Gastroesophageal sphincter (tissue), 3 donors: Measurements from ENCODE around the gene MPO.

Experiments
- CTCF ChIP-seq, 4 experiments: fragments of 200-600 bp in 2 of 4; fragments of 450-650 bp in 2 of 4; sonication (generic) in 1 of 4; IDR thresholded peaks; one replicate each; pipeline ENCODE4 v1.5.1; 2017 to 2019; ENCODE audit warnings: antibody characterized with exemption in 4 of 4, mild to moderate bottlenecking in 2 of 4, moderate library complexity in 2 of 4
- EP300 ChIP-seq: sonication (generic); formaldehyde crosslinking; IDR thresholded peaks from one replicate; pipeline ENCODE4 v1.6.1; 2017; ENCODE audit warnings: antibody characterized with exemption, mild to moderate bottlenecking
- POLR2A ChIP-seq, 2 donors: fragments of 450-650 bp; IDR thresholded peaks; one replicate each; pipeline ENCODE4 v1.6.1; 2017; ENCODE audit warnings: antibody characterized with exemption in 2 of 2, mild to moderate bottlenecking in 2 of 2, moderate library complexity in 1 of 2
- POLR2AphosphoS5 ChIP-seq: sonication (generic); formaldehyde crosslinking; IDR thresholded peaks from one replicate; pipeline ENCODE4 v1.6.1; 2017; ENCODE audit warnings: antibody characterized with exemption

DNA sequence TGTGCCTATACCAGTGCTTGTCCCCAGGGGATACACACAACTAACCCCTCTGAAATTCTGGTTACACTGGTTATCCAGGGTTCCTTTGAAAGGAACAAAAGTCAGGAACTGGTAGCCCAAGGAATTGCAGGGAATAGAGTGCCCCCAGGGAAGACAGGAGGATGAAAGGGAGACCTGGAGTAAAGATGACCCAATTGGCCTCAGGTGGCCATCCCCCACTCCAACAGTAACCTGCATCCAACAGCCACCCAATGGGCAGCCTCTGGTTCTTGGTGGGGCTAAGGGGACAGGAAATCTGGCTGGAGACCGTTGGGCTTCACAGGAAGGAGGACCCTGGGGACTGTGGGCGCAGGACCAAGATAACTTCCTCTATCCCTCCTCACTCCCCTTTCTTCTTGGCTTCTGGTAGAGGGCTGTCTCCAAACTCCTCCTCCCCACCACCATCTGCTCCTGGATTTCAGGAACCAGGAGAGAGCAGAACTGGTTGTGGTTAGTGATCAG lies 826 bp upstream of the MPO start:
- TF ChIP-seq POLR2AphosphoS5 (no peak), CTCF (IDR thresholded peaks at IDR 0.05) (no peak), POLR2A (IDR thresholded peaks at IDR 0.05) (no peak), EP300 (no peak)
